ENCODE results near the gene PTRH1.
A peak's percentile ranks its signal among the peaks of the same experiment; 100 is the strongest.
"Not testable (repeated sequence)": the region's sequence is repeated elsewhere in the genome, so short reads cannot be mapped to it uniquely, and the experiment has no call there.

The PTRH1 gene, protein sequence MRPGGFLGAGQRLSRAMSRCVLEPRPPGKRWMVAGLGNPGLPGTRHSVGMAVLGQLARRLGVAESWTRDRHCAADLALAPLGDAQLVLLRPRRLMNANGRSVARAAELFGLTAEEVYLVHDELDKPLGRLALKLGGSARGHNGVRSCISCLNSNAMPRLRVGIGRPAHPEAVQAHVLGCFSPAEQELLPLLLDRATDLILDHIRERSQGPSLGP

DNA sequence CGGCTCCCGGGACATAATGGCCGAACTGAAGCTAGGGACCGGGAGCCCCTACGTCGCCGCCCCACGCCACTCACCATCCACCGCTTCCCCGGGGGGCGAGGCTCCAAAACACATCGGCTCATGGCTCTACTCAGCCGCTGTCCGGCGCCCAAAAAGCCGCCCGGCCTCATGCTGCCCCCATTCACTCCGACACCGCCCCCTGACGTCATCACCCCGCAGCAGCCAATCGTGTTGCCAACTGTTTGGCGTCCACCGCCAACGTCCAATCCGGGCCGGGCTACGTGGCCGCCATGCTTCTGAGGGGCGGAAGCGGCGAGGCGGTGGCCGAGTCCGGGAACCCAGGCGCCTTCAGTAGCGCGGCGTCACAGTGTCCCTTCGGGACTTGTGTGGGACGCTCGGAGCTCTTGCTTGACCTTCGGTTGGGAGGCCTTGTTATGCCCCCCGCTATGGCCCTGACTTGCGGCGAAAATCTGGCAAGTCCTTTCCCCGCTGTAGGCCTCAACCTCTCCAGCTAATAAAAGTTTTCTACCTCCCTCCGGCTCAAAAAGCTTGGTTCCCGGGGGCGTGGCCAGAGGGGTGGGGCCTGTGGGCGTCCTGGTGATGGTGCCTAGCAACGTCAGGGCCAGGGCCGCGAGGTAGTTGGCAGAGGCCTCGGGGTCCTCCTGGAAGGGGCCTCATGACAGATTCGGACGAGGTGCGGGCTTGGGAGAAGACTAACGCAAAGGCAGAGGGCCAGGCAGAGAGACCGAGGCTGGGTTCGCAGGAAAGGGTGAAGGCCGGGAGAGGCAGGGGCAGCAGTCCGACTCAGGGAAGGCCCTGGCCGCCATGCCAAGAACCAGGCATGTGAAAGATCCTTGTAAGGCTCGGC, at the start of gene PTRH1, which contains the start of gene TTC16:
Gene PTRH1, minus strand, starts transcription at position 194 of the 868 bp plus-strand sequence. Its CDS starts 24 bp downstream, at position 170.
Gene TTC16, plus strand, starts transcription at position 610 of the 868 bp plus-strand sequence. Its CDS starts 67 bp downstream, at position 677.
- DNase-seq (ENCODE audit: low spot score): peak; percentile 100
- in situ Hi-C loops (cut with MboI; ENCODE audit: low sequenced_read_pairs, unreplicated experiment): no loop called here
- TF ChIP-seq, protein P1, sequence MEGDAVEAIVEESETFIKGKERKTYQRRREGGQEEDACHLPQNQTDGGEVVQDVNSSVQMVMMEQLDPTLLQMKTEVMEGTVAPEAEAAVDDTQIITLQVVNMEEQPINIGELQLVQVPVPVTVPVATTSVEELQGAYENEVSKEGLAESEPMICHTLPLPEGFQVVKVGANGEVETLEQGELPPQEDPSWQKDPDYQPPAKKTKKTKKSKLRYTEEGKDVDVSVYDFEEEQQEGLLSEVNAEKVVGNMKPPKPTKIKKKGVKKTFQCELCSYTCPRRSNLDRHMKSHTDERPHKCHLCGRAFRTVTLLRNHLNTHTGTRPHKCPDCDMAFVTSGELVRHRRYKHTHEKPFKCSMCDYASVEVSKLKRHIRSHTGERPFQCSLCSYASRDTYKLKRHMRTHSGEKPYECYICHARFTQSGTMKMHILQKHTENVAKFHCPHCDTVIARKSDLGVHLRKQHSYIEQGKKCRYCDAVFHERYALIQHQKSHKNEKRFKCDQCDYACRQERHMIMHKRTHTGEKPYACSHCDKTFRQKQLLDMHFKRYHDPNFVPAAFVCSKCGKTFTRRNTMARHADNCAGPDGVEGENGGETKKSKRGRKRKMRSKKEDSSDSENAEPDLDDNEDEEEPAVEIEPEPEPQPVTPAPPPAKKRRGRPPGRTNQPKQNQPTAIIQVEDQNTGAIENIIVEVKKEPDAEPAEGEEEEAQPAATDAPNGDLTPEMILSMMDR (IDR thresholded peaks at IDR 0.05; ENCODE audit: borderline replicate concordance, control extremely low read depth, extremely low read depth, insufficient read depth, missing control alignments): no peak

DNA sequence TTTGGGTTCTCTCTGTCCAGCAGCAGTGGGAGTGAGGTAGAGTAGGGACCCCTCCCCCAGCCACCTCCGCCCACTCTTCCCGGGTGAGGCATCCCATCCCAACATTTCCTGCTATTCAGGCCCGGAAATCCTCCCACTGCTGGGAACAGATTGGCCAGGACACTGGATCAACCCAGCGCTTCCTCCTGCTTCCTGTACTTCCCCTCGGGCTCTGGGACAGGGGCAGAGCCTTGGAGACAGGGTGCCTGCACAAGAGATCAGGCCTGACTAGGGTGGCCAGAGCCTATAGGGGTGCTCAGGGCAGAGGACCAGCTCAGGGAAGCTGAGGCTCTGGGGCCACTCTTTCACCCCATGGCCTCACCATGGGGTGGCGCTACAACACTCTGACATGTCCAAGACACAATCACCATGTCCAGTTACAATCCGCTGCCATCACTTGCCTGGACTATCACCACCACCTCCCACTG, 48.5 kb upstream of the PTRH1 start:
- in situ Hi-C loops (cut with MboI; ENCODE audit: low sequenced_read_pairs, unreplicated experiment): no loop called here
- DNase-seq (ENCODE audit: low spot score): peak; percentile 66
- TF ChIP-seq, protein P1 (IDR thresholded peaks at IDR 0.05; ENCODE audit: borderline replicate concordance, control extremely low read depth, extremely low read depth, insufficient read depth, missing control alignments): peak; percentile 16

DNA sequence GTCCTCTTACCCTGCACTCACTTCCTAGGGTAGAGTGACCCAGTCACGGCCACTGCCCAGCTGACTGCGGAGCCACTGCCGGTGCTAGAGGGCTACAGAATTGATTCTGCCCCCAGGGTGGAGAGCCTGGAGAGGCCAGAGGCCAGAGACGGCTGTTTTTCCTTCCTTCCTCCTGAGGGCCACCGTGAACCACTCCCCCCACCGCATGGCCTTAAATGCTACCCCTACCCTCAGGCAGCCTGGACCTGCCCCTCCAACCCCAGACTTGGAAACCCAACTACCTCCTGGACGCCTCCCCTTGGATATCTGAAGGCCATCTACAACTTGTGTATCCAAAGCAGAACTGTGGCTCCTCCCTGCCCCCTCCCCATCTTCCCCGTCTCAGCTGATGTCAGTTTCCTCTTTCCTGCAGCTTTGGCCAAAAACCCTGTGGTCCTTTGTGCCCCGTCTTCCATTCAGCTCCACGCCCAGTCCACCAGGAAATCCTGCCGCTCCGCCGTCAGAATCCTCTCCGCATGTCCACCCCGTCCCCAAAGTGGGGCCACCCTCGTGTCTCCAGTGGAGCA, 46.7 kb upstream of the PTRH1 start:
- TF ChIP-seq, protein P1 (IDR thresholded peaks at IDR 0.05; ENCODE audit: borderline replicate concordance, control extremely low read depth, extremely low read depth, insufficient read depth, missing control alignments): no peak
- no peak for DNase-seq (ENCODE audit: low spot score)
- in situ Hi-C loops (cut with MboI; ENCODE audit: low sequenced_read_pairs, unreplicated experiment): no loop called here

DNA sequence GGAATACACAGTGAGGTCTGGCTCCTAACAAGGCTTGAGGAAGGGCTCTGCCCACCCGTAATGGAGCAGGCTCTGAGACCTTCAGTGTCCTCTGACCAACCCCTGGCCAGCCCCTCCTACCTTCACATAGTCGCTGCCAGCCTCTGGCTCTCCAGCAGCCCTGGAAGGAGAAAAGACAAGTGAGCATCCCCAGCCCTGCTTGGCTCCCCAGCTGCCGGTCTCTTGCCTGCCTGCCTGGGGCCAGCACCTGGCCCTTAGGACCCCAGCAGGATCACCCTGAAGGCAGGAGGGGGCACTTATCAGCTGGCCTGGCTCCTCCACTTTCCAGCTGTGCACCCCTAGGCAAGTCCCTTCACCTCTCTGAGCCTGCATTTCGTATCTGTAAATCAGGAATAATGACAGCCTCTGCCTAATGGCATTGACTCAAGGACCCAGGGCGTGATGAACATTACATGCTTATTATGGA, 46.1 kb upstream of the PTRH1 start:
- TF ChIP-seq, protein P1 (IDR thresholded peaks at IDR 0.05; ENCODE audit: borderline replicate concordance, control extremely low read depth, extremely low read depth, insufficient read depth, missing control alignments): no peak
- DNase-seq (ENCODE audit: low spot score): no peak
- in situ Hi-C loops (cut with MboI; ENCODE audit: low sequenced_read_pairs, unreplicated experiment): no loop called here

DNA sequence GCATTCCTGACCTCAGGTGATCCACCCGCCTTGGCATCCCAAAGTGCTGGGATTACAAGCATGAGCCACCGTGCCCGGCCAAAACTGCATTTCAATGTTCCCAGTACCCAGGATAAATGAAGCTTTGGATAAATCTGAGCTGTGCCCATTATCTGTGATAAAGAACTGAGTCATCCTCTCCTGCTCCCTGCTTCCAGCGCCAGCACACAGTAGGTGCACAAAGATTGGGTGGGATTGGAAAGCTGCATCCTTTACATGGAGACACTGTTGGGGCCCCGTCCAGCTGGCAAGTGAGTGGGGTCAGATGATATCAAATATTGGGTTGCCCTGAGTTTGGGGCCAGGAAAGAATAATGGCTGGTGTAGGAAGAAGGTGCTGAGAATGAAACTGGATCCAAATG, 45.6 kb upstream of the PTRH1 start:
- TF ChIP-seq, protein P1 (IDR thresholded peaks at IDR 0.05; ENCODE audit: borderline replicate concordance, control extremely low read depth, extremely low read depth, insufficient read depth, missing control alignments): no peak
- in situ Hi-C loops (cut with MboI; ENCODE audit: low sequenced_read_pairs, unreplicated experiment): no loop called here
- DNase-seq (ENCODE audit: low spot score): no peak

DNA sequence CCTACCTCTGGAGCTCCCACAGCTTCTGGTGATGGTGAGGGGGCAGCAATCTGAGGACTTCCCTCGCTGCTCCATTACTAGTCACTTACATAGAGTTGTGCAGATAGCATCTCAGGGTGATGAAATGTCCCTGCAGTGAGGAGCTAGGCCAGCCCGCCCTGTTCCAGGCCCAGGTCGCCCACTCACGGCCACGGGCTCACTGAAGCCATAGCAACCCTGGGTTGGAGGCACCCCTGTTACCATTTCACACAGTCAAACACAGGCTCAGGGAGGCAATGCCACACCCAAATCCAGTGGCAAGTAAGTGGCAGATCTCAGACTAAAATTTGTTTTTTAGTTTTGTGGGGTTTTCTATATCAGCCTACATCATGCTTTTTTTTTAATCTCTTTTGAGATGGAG, 43.4 kb upstream of the PTRH1 start:
- in situ Hi-C loops (cut with MboI; ENCODE audit: low sequenced_read_pairs, unreplicated experiment): no loop called here
- no peak for DNase-seq (ENCODE audit: low spot score)
- TF ChIP-seq, protein P1 (IDR thresholded peaks at IDR 0.05; ENCODE audit: borderline replicate concordance, control extremely low read depth, extremely low read depth, insufficient read depth, missing control alignments): no peak

DNA sequence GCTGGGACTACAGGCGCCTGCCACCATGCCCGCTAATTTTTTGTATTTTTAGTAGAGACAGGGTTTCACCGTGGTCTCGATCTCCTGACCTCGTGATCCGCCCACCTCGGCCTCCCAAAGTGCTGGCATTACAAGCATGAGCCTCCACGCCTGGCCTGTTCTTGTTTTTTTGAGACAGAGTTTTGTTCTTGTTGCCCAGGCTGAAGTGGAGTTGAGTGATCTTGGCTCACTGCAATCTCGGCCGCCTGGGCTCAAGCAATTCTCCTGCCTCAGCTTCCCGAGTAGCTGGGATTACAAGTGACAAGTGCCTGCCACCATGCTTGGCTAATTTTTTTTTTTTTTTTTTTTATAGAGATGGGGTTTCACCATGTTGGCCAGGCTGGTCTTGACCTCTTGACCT, 41.3 kb upstream of the PTRH1 start:
- in situ Hi-C loops (cut with MboI; ENCODE audit: low sequenced_read_pairs, unreplicated experiment); DNase-seq (ENCODE audit: low spot score): not testable (repeated sequence)
